Measurements from ENCODE around the gene CTIF. TPM values are rescaled to one million over a fixed set of nuclear protein-coding genes. Genes with fewer than 3 reads are reported as not detected.
"Not testable (repeated sequence)": the region's sequence is repeated elsewhere in the genome, so short reads cannot be mapped to it uniquely, and the experiment has no call there.

CTIF gene
- polyA plus RNA-seq, 1 of the 3 experiments (the other 2 are of a cell fraction): 47.2 TPM

- TF ChIP-seq EZH2phosphoT487 (IDR thresholded peaks at IDR 0.05; ENCODE audit: borderline replicate concordance, low read depth): no peak
- no peak for TF ChIP-seq RFX5 (IDR thresholded peaks at IDR 0.05; ENCODE audit: low read length)
- TF ChIP-seq FOXJ3 (CRISPR knock-in tag; IDR thresholded peaks at IDR 0.05): no peak
- no peak for TF ChIP-seq FOXM1 (IDR thresholded peaks at IDR 0.05; ENCODE audit: low read depth)
These were observed 272.6 kb downstream of the CTIF start (continued) for GRCh38 chr18:48811401-48811800.

GRCh38 chr18:48811977-48812451 is 273.2 kb downstream of the CTIF start:
- H3K9me3 ChIP-seq; H3K27ac ChIP-seq (ENCODE audit: low read depth in 2 of 2, low read length in 1 of 2); H3K4me1 ChIP-seq (ENCODE audit: control insufficient read depth in 1 of 2, insufficient read depth in 2 of 2, low read depth in 1 of 2, low read length in 1 of 2); H3K27me3 ChIP-seq (ENCODE audit: insufficient read depth); DNase-seq; CTCF ChIA-PET; H3K9ac ChIP-seq; H4K20me1 ChIP-seq (ENCODE audit: insufficient read depth); H3K4me3 ChIP-seq (ENCODE audit: low read depth in 2 of 2, low read length in 1 of 2); H3K4me2 ChIP-seq; H3K9me2 ChIP-seq; H2AFZ ChIP-seq (ENCODE audit: low read depth): not testable (repeated sequence)
- Histone ChIP-seq H3K36me3 (replicated peaks in 1 of 2; ENCODE audit: control insufficient read depth in 1 of 2, insufficient read depth in 2 of 2, low read length in 1 of 2) (peaks cover 24 to 28% of the 10 kb centered on the region in 2 experiments), H3F3A (replicated peaks; ENCODE audit: insufficient read depth) (peaks cover 40% of the 10 kb centered on the region), H3K79me2 (ENCODE audit: insufficient read depth) (peaks cover 19% of the 10 kb centered on the region; the same call in 1 of the 2 replicates)
- POLR2A ChIA-PET: interaction anchor here (0.6 kb wide), 1 partner anchor 947 kb away, joined by 5 read pairs; no protein-coding TSS in a partner anchor
- WGBS (ENCODE audit: low lambda C conversion rate): 92% methylated on average over 12 of the region's 12 CpGs

- H3K27ac ChIP-seq (ENCODE audit: low read depth in 2 of 2, low read length in 1 of 2): no peak overlapping the region
- WGBS (ENCODE audit: low lambda C conversion rate): 97% methylated on average over 3 of the region's 3 CpGs
- CTCF ChIA-PET: interaction anchor here (1.3 to 1.7 kb wide), 2 partner anchors 12 to 15 kb away, joined by 3 to 4 read pairs; no protein-coding TSS in a partner anchor
- TF ChIP-seq RFX5 (IDR thresholded peaks at IDR 0.05; ENCODE audit: low read length) (no peak), MXI1 (IDR thresholded peaks at IDR 0.05; ENCODE audit: low read depth, low read length) (no peak), FOSL2 (IDR thresholded peaks at IDR 0.05; ENCODE audit: borderline replicate concordance, low read depth) (no peak), EP300 (IDR thresholded peaks at IDR 0.05; ENCODE audit: borderline replicate concordance in 1 of 2, low read depth in 1 of 2, low read length in 1 of 2) (no peak), REST (IDR thresholded peaks at IDR 0.05; ENCODE audit: low read depth, low read length) (no peak), RAD21 (IDR thresholded peaks at IDR 0.05; ENCODE audit: low read length) (no peak), TAF1 (IDR thresholded peaks at IDR 0.05; ENCODE audit: borderline replicate concordance, low read depth, low read length) (no peak), GATA2 (CRISPR knock-in tag; IDR thresholded peaks at IDR 0.05) (no peak), ZBTB33 (IDR thresholded peaks at IDR 0.05; ENCODE audit: borderline replicate concordance, low read depth) (no peak), RXRA (IDR thresholded peaks at IDR 0.05; ENCODE audit: borderline replicate concordance, low read depth) (no peak), SIN3A (IDR thresholded peaks at IDR 0.05; ENCODE audit: borderline replicate concordance, low read depth, low read length) (no peak), NRF1 (IDR thresholded peaks at IDR 0.05; ENCODE audit: low read depth, low read length) (no peak), RCOR1 (IDR thresholded peaks at IDR 0.05; ENCODE audit: low read length) (no peak), ELF1 (IDR thresholded peaks at IDR 0.05) (no peak), JUND (IDR thresholded peaks at IDR 0.05) (no peak), IRF3 (IDR thresholded peaks at IDR 0.05; ENCODE audit: low read depth, low read length) (no peak), YY1 (IDR thresholded peaks at IDR 0.05; ENCODE audit: low read depth) (no peak), TCF12 (IDR thresholded peaks at IDR 0.05) (no peak)
These were observed 274.5 kb downstream of the CTIF start for GRCh38 chr18:48813321-48813720.

More at GRCh38 chr18:48813321-48813720, 274.5 kb downstream of the CTIF start:
- H3K9me3 ChIP-seq: no peaks in the 10 kb centered on the region
- POLR2A ChIA-PET: no interaction called here
- H3K36me3 ChIP-seq (replicated peaks in 1 of 2; ENCODE audit: control insufficient read depth in 1 of 2, insufficient read depth in 2 of 2, low read length in 1 of 2): peaks cover 26 to 33% of the 10 kb centered on the region in 2 experiments
- H3K4me2 ChIP-seq: no peak overlapping the region
- peaks cover 22% of the 10 kb centered on the region for H3K79me2 ChIP-seq (ENCODE audit: insufficient read depth)
- no peak overlapping the region for H2AFZ ChIP-seq (ENCODE audit: low read depth)
- no peaks in the 10 kb centered on the region for H4K20me1 ChIP-seq (ENCODE audit: insufficient read depth)
- H3K9me2 ChIP-seq: no peaks in the 10 kb centered on the region
- peaks cover 32% of the 10 kb centered on the region for H3F3A ChIP-seq (replicated peaks; ENCODE audit: insufficient read depth)
- no peak overlapping the region for H3K9ac ChIP-seq
- no peaks in the 10 kb centered on the region; a peak in 1 of 4 replicates for H3K4me1 ChIP-seq (ENCODE audit: control insufficient read depth in 1 of 2, insufficient read depth in 2 of 2, low read depth in 1 of 2, low read length in 1 of 2)
- DNase-seq: no peak
- no peak overlapping the region for H3K4me3 ChIP-seq (ENCODE audit: low read depth in 2 of 2, low read length in 1 of 2)
- no peaks in the 10 kb centered on the region for H3K27me3 ChIP-seq (ENCODE audit: insufficient read depth)

Measured in SK-N-SH (cell line).